Measurements from ENCODE around the gene KLK7.

DNA sequence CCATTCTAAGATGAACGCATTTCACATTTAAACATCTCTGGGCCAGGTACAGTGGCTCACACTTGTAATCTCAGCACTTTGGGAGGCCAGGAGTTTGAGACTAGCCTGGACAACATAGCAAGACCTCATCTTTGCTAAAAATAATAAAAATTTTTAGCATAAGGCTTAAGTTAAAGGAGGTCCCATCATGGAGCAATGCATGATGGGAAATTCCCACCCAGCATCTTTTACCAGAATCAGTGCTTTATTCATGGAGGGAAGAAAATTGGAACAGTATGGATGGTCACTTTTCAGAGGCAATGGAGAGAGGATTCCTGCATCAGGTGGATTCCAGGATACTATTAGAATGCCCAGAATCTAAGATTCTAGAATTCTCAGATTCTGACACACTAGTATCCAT lies 21.5 kb upstream of the KLK7 start:
- TF ChIP-seq MAX (IDR thresholded peaks at IDR 0.05) = no peak
- TF ChIP-seq, protein P1, sequence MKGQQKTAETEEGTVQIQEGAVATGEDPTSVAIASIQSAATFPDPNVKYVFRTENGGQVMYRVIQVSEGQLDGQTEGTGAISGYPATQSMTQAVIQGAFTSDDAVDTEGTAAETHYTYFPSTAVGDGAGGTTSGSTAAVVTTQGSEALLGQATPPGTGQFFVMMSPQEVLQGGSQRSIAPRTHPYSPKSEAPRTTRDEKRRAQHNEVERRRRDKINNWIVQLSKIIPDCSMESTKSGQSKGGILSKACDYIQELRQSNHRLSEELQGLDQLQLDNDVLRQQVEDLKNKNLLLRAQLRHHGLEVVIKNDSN (IDR thresholded peaks at IDR 0.05) = no peak
- TF ChIP-seq EP300 (IDR thresholded peaks at IDR 0.05; ENCODE audit: borderline replicate concordance) = no peak
- TF ChIP-seq EGR1 (IDR thresholded peaks at IDR 0.05) = no peak
- no peak for TF ChIP-seq RAD21 (IDR thresholded peaks at IDR 0.05; ENCODE audit: low read depth)
- no peak for TF ChIP-seq TCF12 (IDR thresholded peaks at IDR 0.05; ENCODE audit: low read depth)
- TF ChIP-seq ZBTB7A (IDR thresholded peaks at IDR 0.05; ENCODE audit: low read depth) = no peak
- TF ChIP-seq NFIC (IDR thresholded peaks at IDR 0.05) = no peak
- TF ChIP-seq YY1 (IDR thresholded peaks at IDR 0.05; ENCODE audit: low read depth) = no peak
- TF ChIP-seq TAF1 (IDR thresholded peaks at IDR 0.05; ENCODE audit: low read depth) = no peak

Data from Ishikawa (cell line).